ENCODE data around the gene MICB. TPM values are rescaled to one million over a fixed set of nuclear protein-coding genes. Genes with fewer than 3 reads are reported as not detected.
"Not testable (repeated sequence)": the region's sequence is repeated elsewhere in the genome, so short reads cannot be mapped to it uniquely, and the experiment has no call there.

MICB gene
- total RNA-seq, 1 experiment from 2014 or later, result 37.0 TPM

DNA sequence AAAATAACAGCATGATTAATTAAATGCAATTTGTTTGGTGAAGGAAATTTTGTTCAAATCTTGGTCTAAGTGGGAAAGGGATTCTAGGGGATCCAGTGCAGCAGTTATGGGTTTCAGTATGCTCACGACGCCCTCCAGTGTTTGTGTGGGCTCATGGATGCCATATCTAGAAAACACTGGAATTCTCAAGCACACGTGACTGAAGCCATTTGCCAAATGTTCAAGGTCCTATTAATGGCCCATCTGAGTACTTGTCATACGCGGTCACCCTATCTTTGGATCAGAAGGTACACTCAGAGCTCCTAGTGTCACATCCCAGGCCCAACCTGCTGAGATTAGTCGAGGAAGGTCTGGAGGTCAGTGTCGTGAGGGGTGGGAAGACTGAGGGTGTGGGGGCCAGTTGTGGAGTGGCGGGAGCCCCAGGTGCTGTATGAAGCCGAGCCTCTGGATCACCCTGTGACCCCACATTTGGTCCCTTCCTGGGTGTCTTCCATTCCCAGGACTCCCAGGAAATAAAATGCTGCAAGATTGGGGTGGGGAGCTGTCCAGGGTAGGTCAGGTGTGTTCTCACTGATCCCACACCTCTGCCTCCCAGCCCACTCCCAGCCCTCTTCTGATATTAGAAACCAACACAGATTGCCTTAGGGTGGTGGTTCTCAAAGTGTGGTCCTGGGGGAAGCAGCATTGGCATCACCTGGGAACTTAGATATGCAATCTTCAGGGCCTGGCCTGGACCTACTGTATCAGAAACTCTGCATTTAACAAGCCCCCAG lies 11.7 kb upstream of the MICB start:
- Mint-ChIP-seq H3K4me1 (peaks cover 49% of the 10 kb centered on the region), H3K27ac (0 out of 2 replicates have a peak overlapping the region, but pooled peaks have one; percentile 35)
- peak; percentile 65 for ATAC-seq
- POLR2A ChIA-PET; H3K4me3 Mint-ChIP-seq; H3K9me3 Mint-ChIP-seq; H3K36me3 Mint-ChIP-seq; DNase-seq (ENCODE audit: low spot score); H3K27me3 Mint-ChIP-seq (ENCODE audit: low read depth): not testable (repeated sequence)
- CTCF ChIA-PET, result interaction anchor here (1.4 kb wide), 1 partner anchor 88 kb away, joined by 3 read pairs; no protein-coding TSS in a partner anchor

DNA sequence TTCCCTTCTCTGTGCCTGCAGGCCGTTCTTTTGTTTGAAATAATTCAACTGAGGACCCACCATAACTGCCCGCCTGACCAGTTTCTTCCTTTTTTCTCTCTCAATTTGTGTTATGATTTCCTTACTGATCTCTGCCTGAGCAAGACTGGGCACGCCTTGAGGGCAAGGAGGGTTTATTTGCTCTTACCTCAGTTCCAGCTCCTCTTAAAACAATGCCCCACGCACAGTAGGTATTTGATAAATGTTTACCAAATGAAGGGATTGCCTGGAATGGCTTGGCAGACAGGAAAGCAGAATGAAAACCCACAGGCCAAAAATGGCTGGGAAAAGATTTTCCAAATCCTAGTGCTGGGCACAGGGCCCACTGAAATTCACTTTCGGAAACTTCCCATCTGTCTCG lies 10.3 kb upstream of the MICB start:
- not testable (repeated sequence) for H3K4me3 Mint-ChIP-seq; H3K27me3 Mint-ChIP-seq (ENCODE audit: low read depth); DNase-seq (ENCODE audit: low spot score); H3K36me3 Mint-ChIP-seq; H3K9me3 Mint-ChIP-seq; ATAC-seq
- POLR2A ChIA-PET, result interaction anchor here (0.7 kb wide), 1 partner anchor 86 kb away, joined by 3 read pairs; no protein-coding TSS in a partner anchor
- CTCF ChIA-PET, result interaction anchor here (1.4 kb wide), 1 partner anchor 90 kb away, joined by 3 read pairs; no protein-coding TSS in a partner anchor
- peak overlapping the region; percentile 98 for H3K27ac Mint-ChIP-seq
- H3K4me1 Mint-ChIP-seq, result peaks cover 58% of the 10 kb centered on the region

DNA sequence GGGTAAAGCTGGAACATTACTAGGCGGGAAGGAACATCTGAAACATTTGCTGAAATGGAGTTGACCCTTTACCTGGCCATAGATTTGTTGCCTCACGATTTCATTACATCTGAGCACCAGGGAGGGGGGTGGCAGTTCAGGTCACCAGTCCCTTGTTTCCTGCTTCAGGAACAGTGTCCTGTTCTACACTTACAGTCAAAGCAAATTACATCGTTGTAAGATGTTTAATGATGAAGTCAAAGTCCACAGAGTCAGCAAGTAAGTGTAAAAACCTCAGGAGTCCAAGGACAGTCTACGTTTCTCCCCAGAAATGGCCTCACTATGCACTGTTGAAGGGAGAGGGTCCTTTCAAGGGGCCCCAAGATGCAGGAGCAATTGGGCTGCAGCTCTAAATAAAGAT lies 8.9 kb upstream of the MICB start:
- no peak for TF ChIP-seq FOXK1 (CRISPR knock-in tag; IDR thresholded peaks at IDR 0.05)
- no peak for TF ChIP-seq GRHL2 (CRISPR knock-in tag; IDR thresholded peaks at IDR 0.05; ENCODE audit: insufficient replicate concordance, severe bottlenecking)
- TF ChIP-seq ZNF671 (CRISPR knock-in tag; IDR thresholded peaks at IDR 0.05), result no peak
- no peak for TF ChIP-seq ETV6 (CRISPR knock-in tag; IDR thresholded peaks at IDR 0.05)
- TF ChIP-seq, protein P1, sequence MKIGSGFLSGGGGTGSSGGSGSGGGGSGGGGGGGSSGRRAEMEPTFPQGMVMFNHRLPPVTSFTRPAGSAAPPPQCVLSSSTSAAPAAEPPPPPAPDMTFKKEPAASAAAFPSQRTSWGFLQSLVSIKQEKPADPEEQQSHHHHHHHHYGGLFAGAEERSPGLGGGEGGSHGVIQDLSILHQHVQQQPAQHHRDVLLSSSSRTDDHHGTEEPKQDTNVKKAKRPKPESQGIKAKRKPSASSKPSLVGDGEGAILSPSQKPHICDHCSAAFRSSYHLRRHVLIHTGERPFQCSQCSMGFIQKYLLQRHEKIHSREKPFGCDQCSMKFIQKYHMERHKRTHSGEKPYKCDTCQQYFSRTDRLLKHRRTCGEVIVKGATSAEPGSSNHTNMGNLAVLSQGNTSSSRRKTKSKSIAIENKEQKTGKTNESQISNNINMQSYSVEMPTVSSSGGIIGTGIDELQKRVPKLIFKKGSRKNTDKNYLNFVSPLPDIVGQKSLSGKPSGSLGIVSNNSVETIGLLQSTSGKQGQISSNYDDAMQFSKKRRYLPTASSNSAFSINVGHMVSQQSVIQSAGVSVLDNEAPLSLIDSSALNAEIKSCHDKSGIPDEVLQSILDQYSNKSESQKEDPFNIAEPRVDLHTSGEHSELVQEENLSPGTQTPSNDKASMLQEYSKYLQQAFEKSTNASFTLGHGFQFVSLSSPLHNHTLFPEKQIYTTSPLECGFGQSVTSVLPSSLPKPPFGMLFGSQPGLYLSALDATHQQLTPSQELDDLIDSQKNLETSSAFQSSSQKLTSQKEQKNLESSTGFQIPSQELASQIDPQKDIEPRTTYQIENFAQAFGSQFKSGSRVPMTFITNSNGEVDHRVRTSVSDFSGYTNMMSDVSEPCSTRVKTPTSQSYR (CRISPR knock-in tag; IDR thresholded peaks at IDR 0.05), result no peak
- TF ChIP-seq TEAD4 (CRISPR knock-in tag; IDR thresholded peaks at IDR 0.05), result no peak
- TF ChIP-seq RELA (CRISPR knock-in tag; IDR thresholded peaks at IDR 0.05; ENCODE audit: borderline replicate concordance), result no peak
- no peak for TF ChIP-seq FOXJ3 (CRISPR knock-in tag; IDR thresholded peaks at IDR 0.05; ENCODE audit: borderline replicate concordance)
- TF ChIP-seq EMX1 (CRISPR knock-in tag; IDR thresholded peaks at IDR 0.05), result no peak
- TF ChIP-seq ZNF219 (CRISPR knock-in tag; IDR thresholded peaks at IDR 0.05; ENCODE audit: borderline replicate concordance), result no peak
- TF ChIP-seq NR3C1 (CRISPR knock-in tag; conservative IDR thresholded peaks at IDR 0.05; ENCODE audit: low read depth), result no peak
- TF ChIP-seq ATF1 (CRISPR knock-in tag; IDR thresholded peaks at IDR 0.05), result no peak
- TF ChIP-seq, protein P2, sequence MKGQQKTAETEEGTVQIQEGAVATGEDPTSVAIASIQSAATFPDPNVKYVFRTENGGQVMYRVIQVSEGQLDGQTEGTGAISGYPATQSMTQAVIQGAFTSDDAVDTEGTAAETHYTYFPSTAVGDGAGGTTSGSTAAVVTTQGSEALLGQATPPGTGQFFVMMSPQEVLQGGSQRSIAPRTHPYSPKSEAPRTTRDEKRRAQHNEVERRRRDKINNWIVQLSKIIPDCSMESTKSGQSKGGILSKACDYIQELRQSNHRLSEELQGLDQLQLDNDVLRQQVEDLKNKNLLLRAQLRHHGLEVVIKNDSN (CRISPR knock-in tag; IDR thresholded peaks at IDR 0.05), result no peak
- TF ChIP-seq, protein P3, sequence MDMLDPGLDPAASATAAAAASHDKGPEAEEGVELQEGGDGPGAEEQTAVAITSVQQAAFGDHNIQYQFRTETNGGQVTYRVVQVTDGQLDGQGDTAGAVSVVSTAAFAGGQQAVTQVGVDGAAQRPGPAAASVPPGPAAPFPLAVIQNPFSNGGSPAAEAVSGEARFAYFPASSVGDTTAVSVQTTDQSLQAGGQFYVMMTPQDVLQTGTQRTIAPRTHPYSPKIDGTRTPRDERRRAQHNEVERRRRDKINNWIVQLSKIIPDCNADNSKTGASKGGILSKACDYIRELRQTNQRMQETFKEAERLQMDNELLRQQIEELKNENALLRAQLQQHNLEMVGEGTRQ (CRISPR knock-in tag; IDR thresholded peaks at IDR 0.05), result no peak
- TF ChIP-seq NFATC4 (CRISPR knock-in tag; IDR thresholded peaks at IDR 0.05), result no peak
- TF ChIP-seq, protein P4, sequence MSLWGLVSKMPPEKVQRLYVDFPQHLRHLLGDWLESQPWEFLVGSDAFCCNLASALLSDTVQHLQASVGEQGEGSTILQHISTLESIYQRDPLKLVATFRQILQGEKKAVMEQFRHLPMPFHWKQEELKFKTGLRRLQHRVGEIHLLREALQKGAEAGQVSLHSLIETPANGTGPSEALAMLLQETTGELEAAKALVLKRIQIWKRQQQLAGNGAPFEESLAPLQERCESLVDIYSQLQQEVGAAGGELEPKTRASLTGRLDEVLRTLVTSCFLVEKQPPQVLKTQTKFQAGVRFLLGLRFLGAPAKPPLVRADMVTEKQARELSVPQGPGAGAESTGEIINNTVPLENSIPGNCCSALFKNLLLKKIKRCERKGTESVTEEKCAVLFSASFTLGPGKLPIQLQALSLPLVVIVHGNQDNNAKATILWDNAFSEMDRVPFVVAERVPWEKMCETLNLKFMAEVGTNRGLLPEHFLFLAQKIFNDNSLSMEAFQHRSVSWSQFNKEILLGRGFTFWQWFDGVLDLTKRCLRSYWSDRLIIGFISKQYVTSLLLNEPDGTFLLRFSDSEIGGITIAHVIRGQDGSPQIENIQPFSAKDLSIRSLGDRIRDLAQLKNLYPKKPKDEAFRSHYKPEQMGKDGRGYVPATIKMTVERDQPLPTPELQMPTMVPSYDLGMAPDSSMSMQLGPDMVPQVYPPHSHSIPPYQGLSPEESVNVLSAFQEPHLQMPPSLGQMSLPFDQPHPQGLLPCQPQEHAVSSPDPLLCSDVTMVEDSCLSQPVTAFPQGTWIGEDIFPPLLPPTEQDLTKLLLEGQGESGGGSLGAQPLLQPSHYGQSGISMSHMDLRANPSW (CRISPR knock-in tag; conservative IDR thresholded peaks at IDR 0.05; ENCODE audit: low read depth), result no peak
- TF ChIP-seq MYBL2 (CRISPR knock-in tag; IDR thresholded peaks at IDR 0.05), result no peak
- TF ChIP-seq ZNF423 (CRISPR knock-in tag; IDR thresholded peaks at IDR 0.05), result no peak
- ATAC-seq (no peak), DNase-seq (ENCODE audit: low spot score) (no peak)
- Mint-ChIP-seq H3K27ac (no peak overlapping the region), H3K27me3 (ENCODE audit: low read depth) (no peaks in the 10 kb centered on the region), H3K36me3 (peaks cover 6% of the 10 kb centered on the region), H3K4me3 (no peak overlapping the region), H3K9me3 (peaks cover 10% of the 10 kb centered on the region), H3K4me1 (peaks cover 65% of the 10 kb centered on the region)
- CTCF ChIA-PET, result interaction anchor here (1.3 kb wide), 1 partner anchor 47 kb away, joined by 4 read pairs; no protein-coding TSS in a partner anchor
- POLR2A ChIA-PET, result no interaction called here
